Lung (tissue), 12 donors: ENCODE results near the gene CNIH3. TPM values are rescaled to one million over a fixed set of nuclear protein-coding genes. Genes with fewer than 3 reads are reported as not detected.

ENCODE experiments used
- ATAC-seq: fragments of 200-7000 bp; cut with Tn5 transposase; one replicate; pipeline ENCODE4 v1.9.1; 2020; ENCODE audit warnings: moderate number of reproducible peaks; ENCODE audit not compliant: insufficient read depth, low FRiP score
- DNase-seq, 3 donors: peaks; one replicate each; pipeline ENCODE4 v3.0.0-alpha.2; 2013 to 2017
- H3K27ac ChIP-seq, 2 donors: one replicate each; pipeline ENCODE4 v1.5.1; 2013; ENCODE audit warnings: mild to moderate bottlenecking in 2 of 2, moderate library complexity in 2 of 2, control low read depth in 1 of 2, inconsistent platforms in 1 of 2, low read depth in 1 of 2, low read length in 1 of 2
- H3K27me3 ChIP-seq, 3 donors: one replicate each; pipeline ENCODE4 v1.5.1; 2013; ENCODE audit warnings: low read length in 2 of 3; ENCODE audit not compliant: control insufficient read depth in 3 of 3, insufficient read depth in 3 of 3
- H3K36me3 ChIP-seq, 4 donors: one replicate each; pipeline ENCODE4 v1.5.1; 2013; ENCODE audit warnings: low read length in 4 of 4, mild to moderate bottlenecking in 1 of 4, moderate library complexity in 1 of 4; ENCODE audit not compliant: control insufficient read depth in 4 of 4, insufficient read depth in 4 of 4
- H3K4me1 ChIP-seq, 5 donors: one replicate each; pipeline ENCODE4 v1.5.1; 2013; ENCODE audit warnings: low read length in 5 of 5, mild to moderate bottlenecking in 2 of 5, moderate library complexity in 1 of 5; ENCODE audit not compliant: control insufficient read depth in 5 of 5, insufficient read depth in 5 of 5
- H3K4me3 ChIP-seq: one replicate; pipeline ENCODE4 v1.5.1; 2013; ENCODE audit warnings: mild to moderate bottlenecking, control low read depth, moderate library complexity
- H3K9ac ChIP-seq, 2 donors: one replicate each; pipeline ENCODE4 v1.5.1; 2013; ENCODE audit warnings: low read length in 2 of 2, control low read depth in 1 of 2; ENCODE audit not compliant: insufficient read depth in 1 of 2
- H3K9me3 ChIP-seq, 4 donors: one replicate each; pipeline ENCODE4 v1.5.1; 2013; ENCODE audit warnings: low read length in 3 of 4, mild to moderate bottlenecking in 1 of 4, moderate library complexity in 1 of 4; ENCODE audit not compliant: control insufficient read depth in 4 of 4, insufficient read depth in 3 of 4
- WGBS, 2 donors: extraction: QIAGEN DNeasy Blood & Tissue Kit; methylation state at CpG; one replicate each; pipeline ENCODE4 v1.1.7; 2013; 5-methylcytosine and 5-hydroxymethylcytosine counted together
- polyA plus RNA-seq, 2 donors: library from polyadenylated mRNA; stranded (reverse); fragments of 200-250 nt; gene quantifications; one replicate each; pipeline ENCODE4 v1.2.1, GENCODE V29; 2013
- total RNA-seq, 2 donors: library from RNA; depleted of rRNA in 1 of 2; stranded (reverse); fragments of >200 nt in 1 of 2; gene quantifications; one replicate each; pipeline ENCODE4 v1.2.1, GENCODE V29; 2014 to 2021
- TF ChIP-seq, protein P1 (sequence below): IDR thresholded peaks from 2 replicates; pipeline ENCODE4 v1.5.1; 2012; ENCODE audit warnings: mild to moderate bottlenecking; ENCODE audit errors: control extremely low read depth, extremely low read depth
- donor health status: control.
- donor health status: control.
- donor health status: Bipolar disorder and iron deficiency.
- donor health status: healthy.
- donor health status: DM: yes; HTN: yes; CAD: no.

Gene CNIH3
- total and polyA plus RNA-seq, 4 donors = 0.70 to 5.2 (median 2.9) TPM

DNA sequence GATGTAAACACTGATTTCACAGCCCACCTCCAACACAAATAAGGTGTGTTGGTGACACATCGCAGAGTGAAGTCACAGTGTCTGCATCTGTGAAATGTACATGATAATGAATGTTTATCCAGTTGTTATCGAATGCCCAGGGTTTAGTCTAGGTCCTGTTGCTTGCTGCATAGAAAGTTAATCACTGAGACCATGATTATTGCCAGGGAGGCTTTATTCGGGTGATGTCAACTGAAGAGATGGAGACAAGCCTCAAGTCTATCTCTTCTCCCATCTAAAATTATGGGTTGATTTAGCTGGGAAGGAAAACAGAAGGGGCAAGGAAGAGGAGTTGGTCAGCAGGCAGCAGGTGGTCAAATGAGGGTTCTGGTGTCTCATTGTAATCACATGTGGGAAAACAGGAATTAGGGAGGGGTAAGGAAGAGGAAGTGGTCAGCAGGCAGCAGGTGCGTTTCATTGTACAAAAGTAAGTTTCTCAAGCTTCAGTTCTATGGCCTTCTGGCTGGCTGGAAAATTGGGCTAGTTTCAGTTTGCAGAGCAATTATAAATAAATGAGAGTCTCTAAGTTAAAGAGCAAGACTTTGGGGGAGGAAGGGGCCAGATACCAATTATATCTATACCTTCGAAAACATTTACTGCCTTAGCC lies 167.0 kb downstream of the CNIH3 start:
- Histone ChIP-seq H3K9me3 (no peaks in the 10 kb centered on the region), H3K4me3 (no peak overlapping the region), H3K9ac (no peak overlapping the region), H3K27me3 (no peaks in the 10 kb centered on the region), H3K36me3 (no peaks in the 10 kb centered on the region), H3K4me1 (no peaks in the 10 kb centered on the region), H3K27ac (no peak overlapping the region)
- TF ChIP-seq, protein P1, sequence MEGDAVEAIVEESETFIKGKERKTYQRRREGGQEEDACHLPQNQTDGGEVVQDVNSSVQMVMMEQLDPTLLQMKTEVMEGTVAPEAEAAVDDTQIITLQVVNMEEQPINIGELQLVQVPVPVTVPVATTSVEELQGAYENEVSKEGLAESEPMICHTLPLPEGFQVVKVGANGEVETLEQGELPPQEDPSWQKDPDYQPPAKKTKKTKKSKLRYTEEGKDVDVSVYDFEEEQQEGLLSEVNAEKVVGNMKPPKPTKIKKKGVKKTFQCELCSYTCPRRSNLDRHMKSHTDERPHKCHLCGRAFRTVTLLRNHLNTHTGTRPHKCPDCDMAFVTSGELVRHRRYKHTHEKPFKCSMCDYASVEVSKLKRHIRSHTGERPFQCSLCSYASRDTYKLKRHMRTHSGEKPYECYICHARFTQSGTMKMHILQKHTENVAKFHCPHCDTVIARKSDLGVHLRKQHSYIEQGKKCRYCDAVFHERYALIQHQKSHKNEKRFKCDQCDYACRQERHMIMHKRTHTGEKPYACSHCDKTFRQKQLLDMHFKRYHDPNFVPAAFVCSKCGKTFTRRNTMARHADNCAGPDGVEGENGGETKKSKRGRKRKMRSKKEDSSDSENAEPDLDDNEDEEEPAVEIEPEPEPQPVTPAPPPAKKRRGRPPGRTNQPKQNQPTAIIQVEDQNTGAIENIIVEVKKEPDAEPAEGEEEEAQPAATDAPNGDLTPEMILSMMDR = no peak
- WGBS, 2 donors = 56 to 64% methylated on average over 5 of the region's 5 CpGs
- ATAC-seq = no peak
- no peak for DNase-seq

DNA sequence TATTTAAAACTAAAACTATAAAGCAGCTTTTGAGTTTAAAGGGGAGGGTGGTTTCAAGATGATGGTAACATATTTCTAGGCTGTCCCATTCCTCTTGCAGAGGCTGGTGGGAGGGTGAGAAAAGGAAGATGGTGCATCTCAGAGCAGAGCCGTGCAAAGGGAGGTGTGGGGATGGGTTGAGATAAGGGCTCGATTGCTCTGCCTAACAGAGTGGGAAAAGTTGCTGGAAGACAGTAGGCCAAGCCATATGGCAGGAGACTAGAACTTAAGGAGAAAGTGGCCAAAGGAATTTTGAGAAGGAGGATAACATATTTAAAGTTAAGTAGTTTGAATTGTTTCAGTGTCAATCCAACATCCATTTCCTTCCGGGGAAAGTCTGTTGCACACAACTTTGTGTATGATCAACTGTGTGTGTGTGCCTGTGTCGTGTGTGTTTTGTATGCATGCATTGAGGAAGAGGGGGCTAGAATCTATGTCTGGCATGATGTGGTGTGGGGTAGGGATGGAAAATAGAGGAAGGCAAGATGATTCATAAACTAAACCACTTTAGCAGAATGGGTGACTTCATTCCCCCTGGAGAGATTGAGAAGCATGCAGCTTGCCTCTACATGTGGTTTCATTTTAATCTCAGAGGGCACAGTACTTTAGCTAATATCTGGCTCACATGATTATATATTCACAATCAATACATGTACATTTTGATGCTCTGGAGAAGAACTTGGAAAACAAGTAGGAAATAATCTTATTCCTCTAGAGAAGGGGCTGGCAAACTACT lies 168.3 kb downstream of the CNIH3 start:
- WGBS, 2 donors = 77 to 80% methylated on average over 4 of the region's 4 CpGs
- Histone ChIP-seq H3K9me3 (no peaks in the 10 kb centered on the region), H3K4me1 (no peaks in the 10 kb centered on the region), H3K9ac (no peak overlapping the region), H3K27me3 (no peaks in the 10 kb centered on the region), H3K27ac (no peak overlapping the region), H3K36me3 (no peaks in the 10 kb centered on the region), H3K4me3 (no peak overlapping the region)
- ATAC-seq (no peak), DNase-seq (no peak)
- TF ChIP-seq, protein P1 = no peak

DNA sequence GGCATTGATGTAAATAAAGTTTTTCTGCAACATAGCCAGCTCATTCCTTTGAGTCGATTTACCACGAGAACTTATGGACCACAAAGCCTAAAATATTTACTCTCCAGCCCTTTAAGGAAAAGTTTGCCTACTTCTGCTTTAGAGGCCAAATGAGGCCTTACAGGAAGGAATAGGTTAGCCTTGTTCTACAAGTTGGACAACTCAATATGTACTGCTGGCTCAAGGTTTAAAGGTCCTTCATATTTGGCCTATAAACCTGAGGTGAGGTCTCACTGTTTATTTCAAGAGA lies 168.9 kb downstream of the CNIH3 start:
- ATAC-seq = no peak
- H3K4me1 ChIP-seq = no peaks in the 10 kb centered on the region
- peak in 1 of 3 donors; percentile 21 for DNase-seq
- H3K9ac ChIP-seq = no peak overlapping the region
- no peaks in the 10 kb centered on the region for H3K9me3 ChIP-seq
- TF ChIP-seq, protein P1 = no peak
- WGBS, 2 donors = 33 to 55% methylated on average over 2 of the region's 2 CpGs
- H3K27ac ChIP-seq = no peak overlapping the region
- H3K36me3 ChIP-seq = no peaks in the 10 kb centered on the region
- no peak overlapping the region for H3K4me3 ChIP-seq
- no peaks in the 10 kb centered on the region for H3K27me3 ChIP-seq
